DMS 273 treated with DMSO at 0.1 percent for 48 hours (cell line): ENCODE measurements around the gene SYNDIG1.

Source experiments
- DNase-seq: peaks from one replicate; lab custom pipeline; 2025; lab: John Stamatoyannopoulos, UW

Gene SYNDIG1

DNA sequence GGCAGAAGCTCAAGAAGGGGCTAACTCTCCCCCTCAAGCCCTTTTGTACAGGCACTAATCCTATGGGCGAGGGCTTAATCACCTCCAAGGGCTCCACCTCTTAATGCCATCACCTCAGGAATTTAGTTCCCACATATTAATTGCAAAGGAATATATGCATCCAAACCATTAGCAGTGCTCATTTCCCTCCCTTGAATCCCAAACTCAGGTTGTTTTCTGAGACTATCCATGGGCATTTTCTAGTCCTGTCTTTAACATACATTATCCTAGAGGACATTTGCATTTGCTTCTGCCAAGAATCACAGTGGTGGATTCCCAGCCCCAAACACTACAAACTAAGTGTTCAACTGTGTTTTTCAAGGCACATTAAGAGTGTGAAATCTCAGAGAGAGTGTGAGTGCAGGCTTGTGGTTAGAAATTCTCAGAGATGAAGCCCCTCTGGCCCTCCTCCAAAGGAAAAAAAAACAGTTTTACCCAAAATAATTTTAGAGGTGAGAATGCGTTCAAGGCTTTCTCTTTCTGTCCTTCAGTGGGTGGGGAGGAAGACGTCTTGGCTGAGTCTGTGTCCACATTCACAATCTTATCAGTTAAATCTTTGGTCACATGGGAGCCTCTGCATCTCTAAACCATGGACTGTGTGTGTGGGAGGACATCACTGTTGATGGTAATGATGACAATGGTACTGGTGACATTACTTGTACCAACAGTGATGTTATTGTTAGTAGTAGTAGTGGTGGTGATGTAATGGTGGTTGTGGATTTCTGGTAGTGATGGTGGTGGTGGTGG, 59.3 kb downstream of the SYNDIG1 start:
- DNase-seq: no peak

DNA sequence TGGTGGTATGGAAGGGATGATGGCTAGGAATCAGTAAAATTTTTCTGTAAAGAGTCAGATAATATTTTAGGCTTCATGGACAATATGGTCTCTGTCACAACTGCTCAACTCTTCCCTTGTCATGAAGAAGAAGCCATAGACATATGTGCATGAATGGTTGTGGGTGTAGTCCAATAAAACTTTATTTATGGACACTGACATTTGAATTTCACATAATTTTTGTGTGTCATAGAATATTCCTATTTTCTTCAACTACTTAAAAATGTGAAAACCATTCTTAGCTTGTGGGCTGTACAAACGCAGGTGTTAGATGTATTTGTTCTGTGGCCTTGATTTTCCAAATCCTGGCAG, 59.9 kb downstream of the SYNDIG1 start:
- DNase-seq: no peak

DNA sequence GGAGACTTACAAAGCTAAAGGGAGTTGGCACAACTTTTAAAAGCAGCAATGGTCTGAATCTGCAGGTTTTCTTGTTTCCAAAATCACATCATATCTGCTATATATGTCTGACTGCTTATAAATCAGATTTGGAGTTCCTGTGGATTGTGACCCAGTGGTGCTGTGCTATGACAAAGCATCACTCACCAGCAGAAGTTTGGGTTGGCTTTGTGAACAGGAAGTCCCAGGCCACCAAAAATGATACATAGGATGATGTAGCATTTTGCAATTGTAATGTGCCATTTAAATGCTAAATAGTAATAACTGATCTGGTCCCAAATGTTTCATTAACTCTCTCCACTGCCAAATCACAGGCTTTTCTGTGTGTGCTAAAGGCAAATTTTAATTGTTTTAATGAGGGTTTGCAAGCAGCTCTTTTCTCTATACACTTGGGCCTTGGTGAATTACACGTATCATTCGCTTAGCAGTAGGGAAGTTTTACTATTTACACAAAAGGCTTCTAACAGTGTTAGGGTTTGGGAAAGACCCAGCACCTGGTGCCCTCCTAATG, 60.8 kb downstream of the SYNDIG1 start:
- DNase-seq: no peak

DNA sequence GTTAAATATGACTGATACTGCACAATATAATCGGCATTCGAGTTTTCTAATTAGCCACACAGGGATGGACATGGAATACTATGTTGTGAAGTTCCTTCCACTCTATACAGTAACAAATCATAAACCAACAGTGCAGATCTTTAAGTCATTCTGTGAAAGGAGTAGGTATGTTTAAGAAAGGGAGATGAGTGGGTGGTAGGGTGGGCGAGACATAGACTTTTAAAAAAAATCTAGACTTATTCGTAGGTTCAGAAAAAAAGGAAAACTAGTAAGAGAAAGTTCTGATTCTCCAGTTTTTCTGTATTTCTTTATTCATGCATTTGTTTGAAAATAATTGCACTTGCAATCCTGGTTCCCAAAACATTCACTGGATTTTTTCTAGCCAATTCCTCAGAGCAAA, 61.8 kb downstream of the SYNDIG1 start:
- no peak for DNase-seq

DNA sequence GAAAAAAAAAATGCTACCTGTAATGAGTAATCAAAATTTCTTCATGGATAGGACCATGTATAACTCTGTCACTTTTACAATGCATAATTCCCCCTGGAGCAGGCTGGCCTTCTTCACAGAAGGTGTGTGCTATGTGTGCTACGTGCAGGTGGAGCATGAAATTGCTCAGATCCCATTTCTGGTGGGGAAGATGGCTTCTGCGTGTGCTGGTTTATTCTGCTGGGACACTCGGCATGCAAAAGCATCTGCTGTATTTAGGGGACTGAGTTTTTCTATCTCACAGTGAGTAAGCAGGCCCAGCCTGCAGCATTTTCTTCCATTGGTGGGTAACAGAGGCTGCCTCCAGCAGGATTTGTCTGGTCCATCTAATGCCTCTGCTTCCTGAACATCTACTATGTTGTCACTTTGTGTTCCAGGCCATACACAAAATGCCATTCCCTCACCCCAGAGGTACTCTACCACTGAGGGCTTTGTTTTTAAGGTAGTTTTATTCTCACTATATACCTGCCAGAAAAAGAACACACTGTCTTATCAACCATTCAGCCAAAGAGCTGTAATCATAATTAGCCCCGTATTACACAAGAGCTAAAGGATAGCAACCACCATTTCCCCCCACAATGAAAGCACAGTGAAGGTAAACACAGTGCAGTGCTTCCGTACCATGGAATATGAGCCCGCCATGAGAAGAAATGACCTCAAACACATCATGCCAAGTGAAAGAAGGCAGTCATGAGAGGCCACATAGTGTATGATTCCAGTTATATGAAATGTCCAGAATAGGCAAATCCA, 62.4 kb downstream of the SYNDIG1 start:
- no peak for DNase-seq

DNA sequence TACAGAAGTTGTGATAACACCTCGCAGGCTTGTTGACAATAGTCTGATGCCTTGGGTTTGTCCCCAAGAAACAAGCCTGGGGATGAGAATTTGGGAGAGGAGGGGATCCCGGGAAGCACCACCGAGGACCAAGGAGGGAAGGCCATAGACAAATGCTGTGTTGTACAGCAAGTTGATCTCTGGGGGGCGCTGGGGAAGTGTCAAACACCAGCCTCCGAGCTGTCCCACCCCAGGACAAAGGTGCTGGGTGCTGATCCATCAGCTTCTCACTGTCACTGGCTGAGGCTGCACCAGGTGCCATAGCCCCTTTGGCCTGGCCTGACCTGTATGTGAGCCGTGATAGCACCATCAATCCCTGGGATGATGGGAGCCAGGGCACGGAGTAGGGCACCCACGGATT, 64.0 kb downstream of the SYNDIG1 start:
- DNase-seq: no peak

DNA sequence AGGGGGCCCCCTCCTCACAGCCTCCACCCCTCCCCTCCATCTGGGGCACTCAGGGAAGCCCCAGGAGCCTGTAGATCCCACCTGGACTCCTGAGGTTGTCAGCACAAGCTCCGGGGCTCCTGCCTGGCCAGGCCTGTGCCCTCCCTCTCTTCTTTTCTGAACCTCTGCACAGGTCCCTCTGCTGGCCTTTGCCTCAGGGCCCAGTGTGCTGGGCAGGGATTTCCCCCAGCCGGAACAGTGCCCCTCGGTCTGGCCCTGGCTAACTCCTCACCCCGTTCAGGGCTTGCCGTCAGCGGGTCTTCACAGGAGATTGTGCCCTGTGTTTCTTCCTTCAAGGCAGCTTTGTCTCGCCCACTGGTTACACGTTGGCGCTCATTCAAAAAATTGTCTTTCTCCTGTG, 64.9 kb downstream of the SYNDIG1 start:
- DNase-seq: no peak

DNA sequence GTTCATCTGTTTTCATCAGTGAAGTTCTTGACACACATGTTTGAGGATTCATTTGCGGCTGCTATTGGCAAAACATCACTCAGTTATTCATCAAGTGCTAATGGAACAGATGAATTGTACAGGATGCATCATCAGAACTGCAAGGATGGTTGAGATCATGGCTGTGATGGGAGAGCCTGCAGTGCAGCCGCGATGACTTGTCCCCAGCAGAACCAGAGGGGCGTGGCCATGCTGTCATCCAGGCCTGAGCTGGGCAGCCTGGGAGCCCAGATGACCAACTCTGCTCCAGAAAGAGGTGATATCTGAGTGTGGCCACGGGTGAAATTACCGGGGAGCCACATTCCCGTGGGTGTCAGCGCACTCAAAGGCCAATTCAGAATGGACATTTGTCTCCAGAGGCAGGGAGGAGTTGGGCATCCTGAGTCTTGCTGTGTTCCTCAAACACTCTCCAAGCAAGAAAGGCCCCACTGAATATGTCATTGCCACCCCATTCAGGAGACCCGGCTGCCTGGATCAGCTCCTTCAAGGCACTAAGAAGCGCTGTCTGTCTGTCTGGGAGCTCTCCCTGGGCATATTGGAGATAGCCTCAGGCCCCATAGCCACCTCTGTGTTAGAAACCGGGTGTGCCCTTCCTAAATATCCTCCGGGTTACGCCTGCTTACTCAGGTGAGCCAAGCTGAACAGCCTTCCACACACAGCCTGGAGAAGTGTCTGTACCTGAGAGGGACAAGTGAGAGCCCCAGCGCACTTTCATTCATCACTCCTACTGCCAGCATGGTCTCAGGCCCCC, 66.7 kb downstream of the SYNDIG1 start:
- DNase-seq: no peak

DNA sequence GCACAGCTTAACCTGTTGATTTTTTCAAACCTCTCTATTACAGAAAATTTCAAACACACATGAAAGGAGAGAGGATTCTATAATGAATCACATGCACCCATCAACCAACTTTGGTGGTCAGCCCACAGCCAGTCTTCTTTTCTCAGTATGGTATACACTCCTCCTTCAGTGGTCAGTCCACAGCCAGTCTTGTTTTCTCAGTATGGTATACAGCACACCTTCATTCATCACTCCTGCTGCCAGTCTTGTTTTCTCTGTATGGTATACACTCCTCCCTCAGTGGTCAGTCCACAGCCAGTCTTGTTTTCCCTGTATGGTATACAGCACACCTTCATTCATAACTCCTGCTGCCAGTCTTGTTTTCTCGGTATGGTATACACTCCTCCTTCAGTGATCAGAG, 67.8 kb downstream of the SYNDIG1 start:
- DNase-seq: no peak

DNA sequence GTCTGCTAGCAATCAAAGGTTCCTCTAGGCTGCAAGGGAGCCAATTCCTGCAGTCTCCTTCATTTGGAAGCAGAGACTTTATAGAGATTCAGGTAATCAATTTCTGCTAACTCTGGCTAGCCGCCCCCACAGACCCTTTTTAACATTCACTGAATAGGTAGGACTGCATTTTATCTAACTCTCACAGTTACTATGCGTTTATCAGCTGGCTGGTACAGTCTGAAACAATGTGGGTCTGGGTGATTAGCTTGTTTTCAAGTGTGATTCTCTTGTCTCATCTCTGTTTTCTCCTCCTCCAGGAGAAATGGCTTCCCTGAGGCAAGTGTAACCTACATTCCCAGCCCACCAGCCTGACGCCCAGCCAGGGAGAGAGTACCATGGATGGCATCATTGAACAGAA, 73.3 kb downstream of the SYNDIG1 start:
- no peak for DNase-seq

DNA sequence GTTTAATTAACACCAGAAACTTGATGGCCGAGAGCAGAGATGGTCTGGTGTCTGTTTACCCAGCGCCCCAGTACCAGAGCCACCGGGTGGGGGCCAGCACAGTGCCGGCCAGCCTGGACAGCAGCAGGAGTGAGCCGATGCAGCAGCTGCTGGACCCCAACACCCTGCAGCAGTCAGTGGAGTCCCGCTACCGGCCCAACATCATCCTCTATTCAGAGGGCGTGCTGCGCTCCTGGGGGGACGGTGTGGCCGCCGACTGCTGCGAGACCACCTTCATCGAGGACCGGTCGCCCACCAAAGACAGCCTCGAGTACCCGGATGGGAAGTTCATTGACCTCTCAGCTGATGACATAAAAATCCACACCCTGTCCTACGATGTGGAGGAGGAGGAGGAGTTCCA, 73.7 kb downstream of the SYNDIG1 start:
- DNase-seq: no peak

DNA sequence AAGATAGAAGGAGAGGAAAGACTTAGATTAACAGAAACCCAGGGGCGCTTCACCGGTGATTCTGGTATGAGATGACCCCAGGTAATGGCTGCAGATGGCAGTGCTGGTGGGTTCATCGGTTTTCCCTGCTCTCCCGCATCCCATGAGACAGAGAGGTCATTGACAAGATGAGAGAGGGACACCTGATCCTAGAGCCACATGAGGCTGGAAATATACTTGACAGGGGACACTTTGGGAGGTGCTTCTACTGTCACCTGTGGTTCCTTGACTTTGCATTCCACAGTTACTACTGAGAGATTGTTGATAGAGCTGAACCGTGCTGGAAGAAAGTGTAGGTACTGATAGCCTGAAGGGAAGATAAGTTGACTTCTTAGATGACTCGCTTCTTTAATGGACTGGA, 74.3 kb downstream of the SYNDIG1 start:
- DNase-seq: no peak

DNA sequence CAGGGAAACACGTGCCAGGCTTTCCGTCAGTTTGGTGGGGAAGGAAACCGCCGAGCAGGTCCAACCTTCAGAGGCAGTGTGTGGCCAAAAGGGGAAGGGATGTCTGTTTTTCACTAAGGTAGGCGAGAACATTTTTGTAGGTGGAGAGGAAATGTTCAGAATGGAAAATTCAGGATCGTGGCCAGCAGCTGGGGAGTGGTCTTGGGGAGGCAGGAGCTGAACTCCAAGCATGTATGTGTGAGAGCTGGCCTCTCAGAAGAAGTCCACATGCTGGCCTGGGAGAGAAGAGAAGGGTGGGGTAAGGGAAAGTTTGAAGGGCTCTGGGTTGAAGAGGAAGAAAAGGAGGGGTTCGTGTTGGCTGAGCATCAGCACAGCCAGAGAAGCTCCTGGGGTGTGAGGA, 74.9 kb downstream of the SYNDIG1 start:
- no peak for DNase-seq

DNA sequence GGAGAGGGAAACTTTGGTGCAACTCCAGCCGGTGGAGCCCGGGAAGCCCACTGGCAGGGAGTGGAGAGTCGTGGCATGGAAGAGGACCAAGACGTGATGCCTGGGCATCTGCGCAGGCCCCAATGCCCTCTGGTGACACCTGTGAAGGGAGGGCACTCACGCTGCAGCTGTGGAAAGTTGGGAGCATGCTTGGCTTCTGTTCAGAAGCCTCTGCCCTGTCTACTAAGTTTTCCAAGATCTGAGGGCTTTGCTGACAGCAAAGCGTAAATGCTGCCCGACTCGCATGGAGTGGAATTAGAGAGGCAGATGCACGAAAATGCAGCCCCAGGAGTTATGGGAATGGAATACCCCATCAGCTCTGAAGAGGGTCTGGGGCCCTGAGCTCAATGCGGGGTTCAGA, 75.7 kb downstream of the SYNDIG1 start:
- DNase-seq: no peak

DNA sequence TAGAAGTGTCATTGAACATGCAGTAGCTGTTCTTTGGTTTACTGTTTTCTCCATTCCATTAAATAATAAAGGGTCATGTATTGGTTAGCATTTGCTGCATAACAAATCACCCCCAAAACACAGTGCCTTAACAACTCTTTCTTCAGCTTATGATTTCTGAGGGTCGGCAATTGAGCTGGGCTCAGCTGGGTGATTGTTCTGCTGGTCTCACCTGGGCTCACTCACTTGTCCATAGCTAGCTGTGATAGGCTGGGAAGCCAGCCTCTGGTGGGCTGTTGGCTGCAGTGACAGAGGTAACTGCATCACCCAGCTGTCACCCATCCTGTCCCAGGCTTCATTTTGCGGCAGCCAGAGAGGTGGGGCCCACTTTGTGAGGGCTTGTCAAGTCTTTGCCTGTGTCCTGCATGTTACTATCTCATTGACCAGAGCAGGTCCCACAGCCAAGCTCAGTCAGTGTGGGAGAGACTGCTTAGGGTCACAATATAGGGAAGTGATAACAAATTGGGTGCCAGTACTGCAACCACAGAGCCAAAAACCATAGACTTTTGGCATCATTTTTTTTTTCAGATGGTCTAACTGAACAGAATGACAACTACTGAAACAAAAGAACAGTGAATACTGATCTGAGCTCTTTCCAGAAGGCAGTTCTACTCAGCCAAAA, 76.9 kb downstream of the SYNDIG1 start:
- DNase-seq: no peak

DNA sequence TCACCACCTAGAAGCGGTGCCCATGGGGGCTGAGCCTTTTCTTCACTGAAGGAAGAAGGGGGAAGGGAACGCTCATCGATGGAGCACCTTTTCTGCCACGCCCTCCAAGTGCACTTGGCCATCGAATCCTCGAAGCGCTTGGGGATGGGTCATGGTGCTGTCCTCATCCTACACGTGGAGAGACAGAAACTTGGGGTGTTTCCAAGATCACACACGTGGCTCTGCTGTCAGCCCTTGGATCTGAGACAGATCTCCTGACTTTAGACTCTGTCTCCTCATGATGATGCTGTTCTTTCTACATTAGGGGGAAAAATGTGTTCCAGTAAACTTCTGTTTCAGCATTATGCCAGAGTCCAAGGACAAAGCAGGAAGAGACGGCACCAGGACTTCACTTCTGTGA, 78.5 kb downstream of the SYNDIG1 start:
- DNase-seq: no peak

DNA sequence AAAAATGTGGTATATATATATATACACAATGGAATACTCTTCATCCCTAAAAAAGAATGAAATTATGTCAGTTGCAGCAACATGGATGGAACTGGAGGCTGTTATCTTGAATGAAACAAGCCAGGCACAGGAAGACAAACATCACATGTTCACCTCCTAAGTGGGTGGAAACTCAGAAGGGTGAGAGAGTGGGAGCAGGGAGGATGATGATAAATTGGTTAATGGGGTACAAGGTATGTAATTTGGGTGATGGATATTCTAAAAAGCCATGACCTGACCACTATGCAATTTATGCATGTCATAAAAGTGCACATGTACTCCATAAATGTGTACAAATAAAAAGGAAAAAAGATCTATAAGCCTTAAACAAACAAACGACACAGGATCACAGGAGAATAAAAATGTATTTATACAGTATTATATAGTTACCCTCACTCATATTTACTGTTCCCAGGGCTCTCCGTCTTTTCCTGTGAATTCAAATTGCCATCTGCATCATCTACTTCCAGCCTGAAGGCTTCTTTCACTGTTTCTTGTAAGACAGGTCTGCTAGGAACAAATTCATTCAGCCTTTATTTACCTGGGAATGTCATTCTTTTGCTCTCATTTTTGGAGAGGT, 89.8 kb downstream of the SYNDIG1 start:
- no peak for DNase-seq

DNA sequence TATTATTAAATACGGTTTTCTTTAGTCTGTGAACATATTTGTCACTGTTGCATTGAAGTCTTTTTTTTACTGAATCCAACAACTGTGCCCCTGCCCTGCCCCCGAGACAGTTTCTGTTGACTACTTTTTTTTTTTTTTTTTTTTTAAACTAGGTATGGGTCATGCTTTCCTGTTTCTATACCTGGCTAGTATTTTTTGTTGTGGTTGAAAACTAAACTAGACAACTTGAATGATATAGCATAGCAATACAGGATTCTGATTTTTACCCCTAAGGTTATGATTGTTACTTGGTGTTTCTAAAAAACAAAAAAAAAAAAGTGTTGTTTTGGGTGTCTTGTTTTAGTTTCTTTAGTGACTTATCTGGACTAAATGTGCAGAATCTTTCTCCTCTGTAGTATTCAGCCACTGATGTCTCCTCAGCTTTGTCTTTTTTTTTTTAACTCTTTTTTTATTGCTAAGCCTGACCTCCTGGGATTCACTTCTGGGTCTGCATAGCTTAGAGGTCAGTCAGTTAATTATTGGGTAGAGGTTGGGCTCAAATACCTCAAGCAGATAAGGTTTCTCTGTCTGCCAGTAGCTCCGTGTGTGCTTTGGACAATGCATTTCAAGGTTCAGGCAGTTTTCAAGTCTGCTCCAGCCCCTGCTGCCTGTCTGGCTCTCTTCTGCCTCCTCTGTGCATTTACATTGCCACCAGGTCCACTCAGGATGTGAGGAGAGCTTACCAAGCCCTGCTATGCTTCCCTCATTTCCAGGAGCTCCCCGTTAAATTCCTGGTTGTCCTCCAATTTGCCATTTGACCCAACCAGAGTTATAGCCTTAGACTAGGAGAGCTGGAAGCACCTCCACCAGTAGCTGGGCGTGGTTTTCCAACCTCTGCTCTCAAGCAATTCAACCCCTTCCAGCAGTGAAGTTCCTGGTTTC, 91.4 kb downstream of the SYNDIG1 start:
- DNase-seq: no peak

DNA sequence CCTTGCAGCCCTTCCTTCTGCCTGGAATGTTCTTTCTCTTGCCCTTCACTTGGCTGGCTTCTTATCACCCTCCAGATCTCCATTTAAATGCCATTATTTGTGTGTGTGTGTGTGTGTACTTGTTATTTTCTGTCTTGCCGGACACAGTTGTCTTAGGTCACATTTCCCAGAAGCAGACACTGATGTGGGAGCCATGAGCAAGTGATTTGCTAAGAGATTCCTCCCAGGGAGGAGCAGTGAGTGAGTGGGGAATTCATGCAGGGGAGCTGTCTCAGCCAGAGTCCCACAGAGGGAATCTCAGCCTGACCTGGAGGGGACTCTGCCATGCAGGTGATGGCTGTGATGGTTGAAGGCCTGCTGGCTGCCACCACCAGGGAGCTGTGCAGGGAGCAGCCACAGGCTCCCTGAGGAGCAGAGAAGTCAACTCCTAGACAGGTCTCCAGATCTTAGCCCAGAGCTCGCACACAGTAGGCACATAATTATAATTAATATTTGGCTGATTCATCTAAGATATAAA, 96.5 kb downstream of the SYNDIG1 start:
- DNase-seq: no peak

DNA sequence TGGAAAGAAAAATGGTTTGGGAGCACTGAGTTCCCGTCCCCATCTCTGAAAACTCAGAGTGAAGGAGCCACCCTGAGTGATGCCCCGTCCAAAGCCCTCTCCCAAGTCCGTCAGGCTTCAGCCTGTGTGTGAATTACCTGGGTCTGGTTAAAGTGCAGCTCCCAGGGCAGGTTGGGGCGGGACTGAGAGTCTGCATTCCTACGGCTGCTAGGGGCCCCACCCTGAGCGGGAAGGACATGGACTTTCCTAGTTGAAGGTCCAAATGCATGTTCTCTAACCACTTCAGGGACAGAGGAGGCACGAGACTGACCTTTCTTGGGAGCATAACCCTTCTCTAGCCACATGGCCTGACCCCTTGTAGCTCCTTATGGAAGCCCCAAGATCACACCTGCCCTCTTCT, 97.2 kb downstream of the SYNDIG1 start:
- DNase-seq: no peak
